Suppressor macrophage treated with lipopolysaccharide for 1 hour (primary cell): Measurements from ENCODE around the gene MRPS23.

ENCODE experiments used
- DNase-seq, 3 donors: peaks; one replicate each; pipeline ENCODE4 v3.0.0-alpha.2; 2020 to 2022

Gene MRPS23

GRCh38 chr17:57877803-57878377 lies 28.0 kb upstream of the MRPS23 start:
- DNase-seq: peak in 2 of 3 donors; percentile 36 to 41

- no peak for DNase-seq
Observed at GRCh38 chr17:57876866-57877237, 27.0 kb upstream of the MRPS23 start.

- DNase-seq: no peak
Observed at GRCh38 chr17:57876023-57876865, 26.4 kb upstream of the MRPS23 start.

- peak; percentile 60 to 76 (median 64) for DNase-seq
Observed at GRCh38 chr17:57875290-57876022, 25.6 kb upstream of the MRPS23 start.

GRCh38 chr17:57874434-57875289 lies 24.8 kb upstream of the MRPS23 start:
- peak; percentile 69 to 85 (median 82) for DNase-seq

- no peak for DNase-seq
Observed at GRCh38 chr17:57874058-57874419, 24.2 kb upstream of the MRPS23 start.

- DNase-seq: no peak
Observed at GRCh38 chr17:57873261-57874057, 23.6 kb upstream of the MRPS23 start.

GRCh38 chr17:57872536-57872935 lies 22.7 kb upstream of the MRPS23 start:
- peak in 2 of 3 donors; percentile 31 to 53 for DNase-seq

- no peak for DNase-seq
Observed at GRCh38 chr17:57871863-57872262, 22.0 kb upstream of the MRPS23 start.

GRCh38 chr17:57871155-57871554 lies 21.3 kb upstream of the MRPS23 start:
- DNase-seq: no peak

- DNase-seq: no peak
Observed at GRCh38 chr17:57870283-57870635, 20.4 kb upstream of the MRPS23 start.

GRCh38 chr17:57869617-57870282 lies 19.9 kb upstream of the MRPS23 start:
- no peak for DNase-seq

GRCh38 chr17:57868910-57869616 lies 19.2 kb upstream of the MRPS23 start:
- no peak for DNase-seq

- DNase-seq: peak; percentile 89 to 92 (median 90)
Observed at GRCh38 chr17:57868007-57868909, 18.4 kb upstream of the MRPS23 start.

GRCh38 chr17:57867126-57867525 lies 17.3 kb upstream of the MRPS23 start:
- no peak for DNase-seq

GRCh38 chr17:57866723-57867122 lies 16.9 kb upstream of the MRPS23 start:
- DNase-seq: no peak

- DNase-seq: no peak
Observed at GRCh38 chr17:57866319-57866718, 16.5 kb upstream of the MRPS23 start.

GRCh38 chr17:57864273-57864672 lies 14.4 kb upstream of the MRPS23 start:
- no peak for DNase-seq
